WTC11 (cell line): Measurements from ENCODE around the gene UNKL. TPM values are rescaled to one million over a fixed set of nuclear protein-coding genes. Genes with fewer than 3 reads are reported as not detected.
A peak's percentile ranks its signal among the peaks of the same experiment; 100 is the strongest.

ENCODE experiments used
- ATAC-seq: fragments of 200-7000 bp; cut with Tn5 transposase; 2 replicates; pipeline ENCODE4 v1.10.0; 2021; ENCODE audit warnings: mild to moderate bottlenecking, moderate library complexity
- CTCF ChIA-PET: fragments of 300-600 bp; sonication (Branson Sonifier 250); formaldehyde crosslinking; loops from one replicate; lab custom pipeline; 2021; ENCODE audit warnings: antibody characterized with exemption; lab: Charles Lee
- POLR2A ChIA-PET: fragments of 350-600 bp; sonication (Branson Sonifier 250); formaldehyde crosslinking; loops from one replicate; lab custom pipeline; 2021; ENCODE audit warnings: antibody characterized with exemption; lab: Charles Lee
- DNase-seq: peaks from one replicate; pipeline ENCODE4 v3.0.0; 2021; ENCODE audit warnings: low spot score
- H3K27ac Mint-ChIP-seq: 2 replicates; pipeline ENCODE4 v1.8.0; 2021; ENCODE audit warnings: mixed read lengths
- H3K27me3 Mint-ChIP-seq: 2 replicates; pipeline ENCODE4 v1.8.0; 2021; ENCODE audit warnings: low read depth, mild to moderate bottlenecking, moderate library complexity, mixed read lengths
- H3K36me3 Mint-ChIP-seq: 2 replicates; pipeline ENCODE4 v1.8.0; 2021; ENCODE audit warnings: mixed read lengths
- H3K4me1 Mint-ChIP-seq: 2 replicates; pipeline ENCODE4 v1.8.0; 2022; ENCODE audit warnings: mixed read lengths
- H3K4me3 Mint-ChIP-seq: 2 replicates; pipeline ENCODE4 v1.8.0; 2021; ENCODE audit warnings: mild to moderate bottlenecking, moderate library complexity, mixed read lengths
- H3K9me3 Mint-ChIP-seq: 2 replicates; pipeline ENCODE4 v1.8.0; 2021; ENCODE audit warnings: mixed read lengths
- E2F1 ChIP-seq: sonication (generic); formaldehyde crosslinking; IDR thresholded peaks from 2 replicates; pipeline ENCODE4 v1.8.0; 2022; ENCODE audit warnings: mild to moderate bottlenecking, missing genetic modification reagents
- FOXK1 ChIP-seq: sonication (generic); formaldehyde crosslinking; IDR thresholded peaks from 2 replicates; pipeline ENCODE4 v1.8.0; 2022; ENCODE audit warnings: mild to moderate bottlenecking, moderate library complexity, missing genetic modification reagents
- GABPB1 ChIP-seq: sonication (generic); formaldehyde crosslinking; IDR thresholded peaks from 2 replicates; pipeline ENCODE4 v1.8.1; 2023; ENCODE audit warnings: mild to moderate bottlenecking, missing genetic modification reagents
- NFYB ChIP-seq: sonication (generic); formaldehyde crosslinking; conservative IDR thresholded peaks from 2 replicates; pipeline ENCODE4 v1.8.0; 2022; ENCODE audit warnings: low read depth, missing genetic modification reagents
- NR2C2 ChIP-seq: sonication (generic); formaldehyde crosslinking; IDR thresholded peaks from 2 replicates; pipeline ENCODE4 v1.8.0; 2022; ENCODE audit warnings: mild to moderate bottlenecking, missing genetic modification reagents
- SP1 ChIP-seq: sonication (generic); formaldehyde crosslinking; conservative IDR thresholded peaks from 2 replicates; pipeline ENCODE4 v1.8.1; 2022; ENCODE audit warnings: missing genetic modification reagents
- TCF7 ChIP-seq: sonication (generic); formaldehyde crosslinking; IDR thresholded peaks from 2 replicates; pipeline ENCODE4 v1.8.0; 2022; ENCODE audit warnings: mild to moderate bottlenecking, low read depth, missing genetic modification reagents, moderate library complexity
- ZNF121 ChIP-seq: sonication (generic); formaldehyde crosslinking; IDR thresholded peaks from 2 replicates; pipeline ENCODE4 v1.8.0; 2023; ENCODE audit warnings: missing genetic modification reagents
- ZNF138 ChIP-seq: sonication (generic); formaldehyde crosslinking; conservative IDR thresholded peaks from 2 replicates; pipeline ENCODE4 v1.8.1; 2022; ENCODE audit warnings: mild to moderate bottlenecking, moderate library complexity, missing genetic modification reagents
- ZSCAN18 ChIP-seq: fragments of 250-450 bp; sonication (Bioruptor Pico); IDR thresholded peaks from 2 replicates; pipeline ENCODE4 v2.1.2; 2022; ENCODE audit warnings: mild to moderate bottlenecking, moderate library complexity
- total RNA-seq: library from RNA; stranded (reverse); gene quantifications from 3 replicates; pipeline ENCODE4 v1.2.3, GENCODE V29; 2021
- TF ChIP-seq, protein P1 (sequence below): fragments of 250-450 bp; sonication (Bioruptor Pico); IDR thresholded peaks from 2 replicates; pipeline ENCODE4 v1.9.0; 2021; ENCODE audit warnings: mild to moderate bottlenecking
- TF ChIP-seq, protein P2 (sequence below): sonication (generic); formaldehyde crosslinking; IDR thresholded peaks from 2 replicates; pipeline ENCODE4 v1.8.0; 2022; ENCODE audit warnings: mild to moderate bottlenecking, missing genetic modification reagents
- TF ChIP-seq, protein P3 (sequence below): sonication (generic); formaldehyde crosslinking; IDR thresholded peaks from 2 replicates; pipeline ENCODE4 v1.8.1; 2022; ENCODE audit warnings: low read depth, missing genetic modification reagents, borderline replicate concordance
- TF ChIP-seq, protein P4 (sequence below): sonication (generic); formaldehyde crosslinking; IDR thresholded peaks from 2 replicates; pipeline ENCODE4 v1.8.0; 2022; ENCODE audit warnings: mild to moderate bottlenecking, missing genetic modification reagents
- TF ChIP-seq, protein P5 (sequence below): fragments of 200-600 bp; IDR thresholded peaks from 2 replicates; pipeline ENCODE4 v1.8.0; 2022; ENCODE audit warnings: antibody characterized with exemption

UNKL gene
- total RNA-seq, 1 experiment from 2014 or later = 53.3 TPM

- Mint-ChIP-seq H3K4me3 (no peak overlapping the region), H3K27me3 (peaks cover 27% of the 10 kb centered on the region), H3K4me1 (peaks cover 7% of the 10 kb centered on the region), H3K9me3 (no peaks in the 10 kb centered on the region), H3K36me3 (no peaks in the 10 kb centered on the region), H3K27ac (no peak overlapping the region)
- ATAC-seq (no peak), DNase-seq (no peak)
- no peak for TF ChIP-seq NR2C2 (CRISPR knock-in tag)
- TF ChIP-seq, protein P1, sequence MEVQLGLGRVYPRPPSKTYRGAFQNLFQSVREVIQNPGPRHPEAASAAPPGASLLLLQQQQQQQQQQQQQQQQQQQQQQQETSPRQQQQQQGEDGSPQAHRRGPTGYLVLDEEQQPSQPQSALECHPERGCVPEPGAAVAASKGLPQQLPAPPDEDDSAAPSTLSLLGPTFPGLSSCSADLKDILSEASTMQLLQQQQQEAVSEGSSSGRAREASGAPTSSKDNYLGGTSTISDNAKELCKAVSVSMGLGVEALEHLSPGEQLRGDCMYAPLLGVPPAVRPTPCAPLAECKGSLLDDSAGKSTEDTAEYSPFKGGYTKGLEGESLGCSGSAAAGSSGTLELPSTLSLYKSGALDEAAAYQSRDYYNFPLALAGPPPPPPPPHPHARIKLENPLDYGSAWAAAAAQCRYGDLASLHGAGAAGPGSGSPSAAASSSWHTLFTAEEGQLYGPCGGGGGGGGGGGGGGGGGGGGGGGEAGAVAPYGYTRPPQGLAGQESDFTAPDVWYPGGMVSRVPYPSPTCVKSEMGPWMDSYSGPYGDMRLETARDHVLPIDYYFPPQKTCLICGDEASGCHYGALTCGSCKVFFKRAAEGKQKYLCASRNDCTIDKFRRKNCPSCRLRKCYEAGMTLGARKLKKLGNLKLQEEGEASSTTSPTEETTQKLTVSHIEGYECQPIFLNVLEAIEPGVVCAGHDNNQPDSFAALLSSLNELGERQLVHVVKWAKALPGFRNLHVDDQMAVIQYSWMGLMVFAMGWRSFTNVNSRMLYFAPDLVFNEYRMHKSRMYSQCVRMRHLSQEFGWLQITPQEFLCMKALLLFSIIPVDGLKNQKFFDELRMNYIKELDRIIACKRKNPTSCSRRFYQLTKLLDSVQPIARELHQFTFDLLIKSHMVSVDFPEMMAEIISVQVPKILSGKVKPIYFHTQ (CRISPR knock-in tag) = no peak
- no peak for TF ChIP-seq FOXK1 (CRISPR knock-in tag)
- TF ChIP-seq ZNF138 = no peak
- no peak for TF ChIP-seq SP1 (CRISPR knock-in tag)
- no peak for TF ChIP-seq GABPB1 (CRISPR knock-in tag)
- TF ChIP-seq ZNF121 (CRISPR knock-in tag) = no peak
- TF ChIP-seq, protein P2, sequence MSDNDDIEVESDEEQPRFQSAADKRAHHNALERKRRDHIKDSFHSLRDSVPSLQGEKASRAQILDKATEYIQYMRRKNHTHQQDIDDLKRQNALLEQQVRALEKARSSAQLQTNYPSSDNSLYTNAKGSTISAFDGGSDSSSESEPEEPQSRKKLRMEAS (CRISPR knock-in tag) = no peak
- TF ChIP-seq, protein P3, sequence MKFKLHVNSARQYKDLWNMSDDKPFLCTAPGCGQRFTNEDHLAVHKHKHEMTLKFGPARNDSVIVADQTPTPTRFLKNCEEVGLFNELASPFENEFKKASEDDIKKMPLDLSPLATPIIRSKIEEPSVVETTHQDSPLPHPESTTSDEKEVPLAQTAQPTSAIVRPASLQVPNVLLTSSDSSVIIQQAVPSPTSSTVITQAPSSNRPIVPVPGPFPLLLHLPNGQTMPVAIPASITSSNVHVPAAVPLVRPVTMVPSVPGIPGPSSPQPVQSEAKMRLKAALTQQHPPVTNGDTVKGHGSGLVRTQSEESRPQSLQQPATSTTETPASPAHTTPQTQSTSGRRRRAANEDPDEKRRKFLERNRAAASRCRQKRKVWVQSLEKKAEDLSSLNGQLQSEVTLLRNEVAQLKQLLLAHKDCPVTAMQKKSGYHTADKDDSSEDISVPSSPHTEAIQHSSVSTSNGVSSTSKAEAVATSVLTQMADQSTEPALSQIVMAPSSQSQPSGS = no peak
- no peak for TF ChIP-seq E2F1 (CRISPR knock-in tag)
- no peak for TF ChIP-seq NFYB (CRISPR knock-in tag)
- TF ChIP-seq TCF7 (CRISPR knock-in tag) = no peak
- CTCF ChIA-PET = interaction anchor here (1.3 to 4.3 kb wide), 4 partner anchors 25 to 48 kb away, joined by 5 to 19 read pairs (median 6); no protein-coding TSS in a partner anchor
- POLR2A ChIA-PET = no interaction called here
Measured at GRCh38 chr16:1338855-1339675, 75.4 kb downstream of the UNKL start.

DNA sequence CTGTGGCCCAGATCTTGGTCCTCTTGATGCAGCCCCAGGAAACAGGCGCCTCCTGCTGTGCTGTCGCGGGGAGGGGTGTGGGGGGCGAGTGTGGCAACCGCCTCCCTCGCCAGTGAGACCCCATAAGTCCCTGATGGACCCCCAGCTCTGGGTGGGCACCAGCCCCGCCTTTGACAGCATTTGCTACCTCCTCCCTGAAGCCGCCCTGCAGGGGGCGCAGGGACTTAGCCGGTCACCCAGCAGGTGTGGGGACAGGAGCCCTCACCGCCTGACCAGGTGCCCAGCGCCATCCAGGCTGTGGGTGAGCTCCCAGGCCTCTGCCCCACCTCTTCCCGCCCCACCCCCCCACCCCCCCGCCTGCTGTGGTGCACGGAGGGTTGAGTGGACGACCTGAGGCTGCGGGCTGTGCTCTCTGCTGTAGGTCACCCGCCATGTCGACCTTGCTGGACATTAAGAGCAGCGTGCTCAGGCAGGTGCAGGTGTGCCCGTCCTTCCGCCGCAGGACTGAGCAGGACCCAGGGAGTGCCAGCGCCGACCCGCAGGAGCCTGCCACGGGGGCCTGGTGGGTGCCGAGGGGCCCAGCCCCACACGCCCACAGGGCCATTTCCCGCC, 76.3 kb downstream of the UNKL start:
- POLR2A ChIA-PET = no interaction called here

More for the DNA sequence above, 76.3 kb downstream of the UNKL start:
- Mint-ChIP-seq H3K27ac (no peak overlapping the region), H3K36me3 (no peaks in the 10 kb centered on the region), H3K4me1 (peaks cover 3% of the 10 kb centered on the region), H3K9me3 (no peaks in the 10 kb centered on the region)
- DNase-seq (peak; percentile 63), ATAC-seq (no peak)
- no peak for TF ChIP-seq ZSCAN18 (CRISPR knock-in tag)
- TF ChIP-seq, protein P4, sequence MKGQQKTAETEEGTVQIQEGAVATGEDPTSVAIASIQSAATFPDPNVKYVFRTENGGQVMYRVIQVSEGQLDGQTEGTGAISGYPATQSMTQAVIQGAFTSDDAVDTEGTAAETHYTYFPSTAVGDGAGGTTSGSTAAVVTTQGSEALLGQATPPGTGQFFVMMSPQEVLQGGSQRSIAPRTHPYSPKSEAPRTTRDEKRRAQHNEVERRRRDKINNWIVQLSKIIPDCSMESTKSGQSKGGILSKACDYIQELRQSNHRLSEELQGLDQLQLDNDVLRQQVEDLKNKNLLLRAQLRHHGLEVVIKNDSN (CRISPR knock-in tag) = no peak
- TF ChIP-seq, protein P5, sequence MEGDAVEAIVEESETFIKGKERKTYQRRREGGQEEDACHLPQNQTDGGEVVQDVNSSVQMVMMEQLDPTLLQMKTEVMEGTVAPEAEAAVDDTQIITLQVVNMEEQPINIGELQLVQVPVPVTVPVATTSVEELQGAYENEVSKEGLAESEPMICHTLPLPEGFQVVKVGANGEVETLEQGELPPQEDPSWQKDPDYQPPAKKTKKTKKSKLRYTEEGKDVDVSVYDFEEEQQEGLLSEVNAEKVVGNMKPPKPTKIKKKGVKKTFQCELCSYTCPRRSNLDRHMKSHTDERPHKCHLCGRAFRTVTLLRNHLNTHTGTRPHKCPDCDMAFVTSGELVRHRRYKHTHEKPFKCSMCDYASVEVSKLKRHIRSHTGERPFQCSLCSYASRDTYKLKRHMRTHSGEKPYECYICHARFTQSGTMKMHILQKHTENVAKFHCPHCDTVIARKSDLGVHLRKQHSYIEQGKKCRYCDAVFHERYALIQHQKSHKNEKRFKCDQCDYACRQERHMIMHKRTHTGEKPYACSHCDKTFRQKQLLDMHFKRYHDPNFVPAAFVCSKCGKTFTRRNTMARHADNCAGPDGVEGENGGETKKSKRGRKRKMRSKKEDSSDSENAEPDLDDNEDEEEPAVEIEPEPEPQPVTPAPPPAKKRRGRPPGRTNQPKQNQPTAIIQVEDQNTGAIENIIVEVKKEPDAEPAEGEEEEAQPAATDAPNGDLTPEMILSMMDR = 0 out of 2 replicates have a peak, but pooled peaks have one; percentile 25
- TF ChIP-seq, all 79 proteins: peak for 1
- Mint-ChIP-seq H3K27me3 (peaks cover 29% of the 10 kb centered on the region), H3K4me3 (no peak overlapping the region)
- CTCF ChIA-PET = interaction anchor here (0.6 to 4.3 kb wide), 11 partner anchors 10 to 457 kb away, joined by 3 to 19 read pairs (median 5); partner anchors contain the start of genes NUBP2, SPSB3 and UQCC4
